GM12875 (cell line): ENCODE data around the gene ARRDC4.

Experiments
- H3K4me3 ChIP-seq: one replicate; pipeline ENCODE4 v1.5.1; 2011; ENCODE audit warnings: low read depth, low read length, control low read depth
- TF ChIP-seq, protein P1 (sequence below): IDR thresholded peaks from 2 replicates; pipeline ENCODE4 v1.5.1; 2011; ENCODE audit warnings: low read depth, mild to moderate bottlenecking, control low read depth, inconsistent platforms, low read length, moderate library complexity, borderline replicate concordance; ENCODE audit not compliant: insufficient read depth

ARRDC4 gene

DNA sequence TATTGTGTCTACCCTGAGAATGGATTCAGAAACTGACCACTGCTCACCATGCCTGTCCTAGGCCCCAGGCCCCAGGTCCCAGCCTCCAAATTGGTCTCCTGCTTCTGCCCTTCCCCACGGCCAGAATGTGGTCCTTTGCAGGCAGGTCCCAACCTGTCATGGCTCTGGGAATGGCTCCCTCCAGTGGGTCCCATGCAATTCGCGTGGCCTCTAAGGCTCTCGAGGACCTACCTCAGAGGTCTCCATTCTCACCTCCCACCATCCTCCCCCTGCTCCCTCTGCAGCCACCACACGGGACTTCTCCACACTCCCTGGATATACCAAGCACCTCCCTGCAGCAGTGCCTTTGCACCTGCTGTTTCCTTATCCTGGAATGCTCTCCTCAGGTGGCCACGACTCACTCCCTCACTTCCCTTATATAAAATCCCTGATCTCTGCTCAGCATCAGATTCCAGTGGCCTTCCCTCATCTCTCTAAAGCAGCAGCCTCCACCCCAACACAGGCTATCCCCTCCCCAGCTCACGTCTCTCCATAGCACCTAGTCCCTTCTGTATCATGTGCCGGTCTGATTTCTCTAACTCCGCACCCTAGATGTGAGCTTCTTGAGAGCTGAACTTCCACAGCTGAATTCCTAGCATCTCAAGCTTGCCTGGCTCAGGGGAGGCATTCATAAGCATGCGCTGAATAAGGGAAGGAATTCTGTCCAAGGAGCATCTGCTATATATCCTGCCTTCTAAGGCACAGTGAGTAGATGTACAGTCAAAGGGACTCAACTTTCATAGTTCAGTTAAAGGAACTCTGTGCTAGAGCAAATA is 56.9 kb downstream of the ARRDC4 start:
- TF ChIP-seq, protein P1, sequence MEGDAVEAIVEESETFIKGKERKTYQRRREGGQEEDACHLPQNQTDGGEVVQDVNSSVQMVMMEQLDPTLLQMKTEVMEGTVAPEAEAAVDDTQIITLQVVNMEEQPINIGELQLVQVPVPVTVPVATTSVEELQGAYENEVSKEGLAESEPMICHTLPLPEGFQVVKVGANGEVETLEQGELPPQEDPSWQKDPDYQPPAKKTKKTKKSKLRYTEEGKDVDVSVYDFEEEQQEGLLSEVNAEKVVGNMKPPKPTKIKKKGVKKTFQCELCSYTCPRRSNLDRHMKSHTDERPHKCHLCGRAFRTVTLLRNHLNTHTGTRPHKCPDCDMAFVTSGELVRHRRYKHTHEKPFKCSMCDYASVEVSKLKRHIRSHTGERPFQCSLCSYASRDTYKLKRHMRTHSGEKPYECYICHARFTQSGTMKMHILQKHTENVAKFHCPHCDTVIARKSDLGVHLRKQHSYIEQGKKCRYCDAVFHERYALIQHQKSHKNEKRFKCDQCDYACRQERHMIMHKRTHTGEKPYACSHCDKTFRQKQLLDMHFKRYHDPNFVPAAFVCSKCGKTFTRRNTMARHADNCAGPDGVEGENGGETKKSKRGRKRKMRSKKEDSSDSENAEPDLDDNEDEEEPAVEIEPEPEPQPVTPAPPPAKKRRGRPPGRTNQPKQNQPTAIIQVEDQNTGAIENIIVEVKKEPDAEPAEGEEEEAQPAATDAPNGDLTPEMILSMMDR, result no peak
- no peak overlapping the region for H3K4me3 ChIP-seq

GRCh38 chr15:98018761-98019351 is 58.4 kb downstream of the ARRDC4 start:
- TF ChIP-seq, protein P1, result no peak
- no peak overlapping the region for H3K4me3 ChIP-seq
